Activated CD4-positive, alpha-beta T cell treated with anti-CD3 and anti-CD28 coated beads, Interleukin-10, Interleukin-2, amounts not matched to agents 100 ng/mL and 50 ng/mL, durations not matched to agents 16 hours and 8 hours (primary cell): Measurements from ENCODE around the gene COL6A2.
"Not testable (repeated sequence)": the region's sequence is repeated elsewhere in the genome, so short reads cannot be mapped to it uniquely, and the experiment has no call there.

ENCODE experiments used
- DNase-seq: peaks from one replicate; pipeline ENCODE4 v3.0.0-alpha.2; 2020

Gene COL6A2

DNA sequence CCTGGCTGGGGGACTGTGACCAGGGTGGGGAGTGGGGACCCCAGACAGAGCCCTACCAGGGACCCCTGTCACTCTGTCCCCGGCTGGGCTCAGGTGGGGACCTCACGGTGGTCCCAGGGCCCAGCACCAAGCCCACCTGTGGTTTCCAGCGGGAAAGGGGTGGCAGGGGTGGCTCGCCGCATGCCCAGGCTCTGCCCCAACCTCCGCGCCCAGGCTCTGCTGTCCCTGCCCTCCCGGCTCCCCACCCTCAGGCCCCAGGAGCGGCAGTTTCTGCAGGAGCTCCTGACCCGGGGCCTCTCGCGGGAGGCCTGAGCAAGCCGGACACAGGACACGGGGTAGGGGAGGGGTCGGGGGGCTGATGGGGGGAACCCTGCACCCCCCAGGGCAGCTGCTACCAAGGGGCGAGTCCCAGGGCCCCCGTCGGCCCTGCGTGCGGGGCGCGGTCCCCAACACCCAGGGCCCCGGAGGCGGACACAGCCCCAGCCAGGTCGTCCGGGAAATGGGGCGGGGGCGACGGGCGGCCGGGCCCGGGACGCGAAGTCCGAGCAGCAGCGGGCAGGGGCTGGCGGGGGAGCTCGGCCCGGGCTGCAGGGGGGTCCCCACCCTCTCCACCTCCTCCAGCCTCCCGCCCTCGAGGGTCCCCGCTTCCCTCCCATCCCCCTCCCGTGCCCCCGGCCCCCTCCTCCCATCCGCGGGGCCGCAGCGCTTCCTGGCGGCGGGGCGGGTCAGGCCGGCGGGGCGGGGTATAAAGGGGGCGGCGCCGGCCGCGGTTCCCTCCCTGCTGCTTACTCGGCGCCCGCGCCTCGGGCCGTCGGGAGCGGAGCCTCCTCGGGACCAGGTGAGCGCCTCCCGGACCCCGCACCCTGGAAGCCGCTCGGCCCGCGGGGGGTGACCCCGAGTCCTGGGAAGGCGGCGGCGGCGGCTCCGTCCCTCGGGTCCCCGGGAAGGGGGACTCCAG lies at the start of gene COL6A2:
Gene COL6A2 (plus strand): TSS at position 777 of the 958 bp plus-strand sequence.
- DNase-seq = peak; percentile 13

DNA sequence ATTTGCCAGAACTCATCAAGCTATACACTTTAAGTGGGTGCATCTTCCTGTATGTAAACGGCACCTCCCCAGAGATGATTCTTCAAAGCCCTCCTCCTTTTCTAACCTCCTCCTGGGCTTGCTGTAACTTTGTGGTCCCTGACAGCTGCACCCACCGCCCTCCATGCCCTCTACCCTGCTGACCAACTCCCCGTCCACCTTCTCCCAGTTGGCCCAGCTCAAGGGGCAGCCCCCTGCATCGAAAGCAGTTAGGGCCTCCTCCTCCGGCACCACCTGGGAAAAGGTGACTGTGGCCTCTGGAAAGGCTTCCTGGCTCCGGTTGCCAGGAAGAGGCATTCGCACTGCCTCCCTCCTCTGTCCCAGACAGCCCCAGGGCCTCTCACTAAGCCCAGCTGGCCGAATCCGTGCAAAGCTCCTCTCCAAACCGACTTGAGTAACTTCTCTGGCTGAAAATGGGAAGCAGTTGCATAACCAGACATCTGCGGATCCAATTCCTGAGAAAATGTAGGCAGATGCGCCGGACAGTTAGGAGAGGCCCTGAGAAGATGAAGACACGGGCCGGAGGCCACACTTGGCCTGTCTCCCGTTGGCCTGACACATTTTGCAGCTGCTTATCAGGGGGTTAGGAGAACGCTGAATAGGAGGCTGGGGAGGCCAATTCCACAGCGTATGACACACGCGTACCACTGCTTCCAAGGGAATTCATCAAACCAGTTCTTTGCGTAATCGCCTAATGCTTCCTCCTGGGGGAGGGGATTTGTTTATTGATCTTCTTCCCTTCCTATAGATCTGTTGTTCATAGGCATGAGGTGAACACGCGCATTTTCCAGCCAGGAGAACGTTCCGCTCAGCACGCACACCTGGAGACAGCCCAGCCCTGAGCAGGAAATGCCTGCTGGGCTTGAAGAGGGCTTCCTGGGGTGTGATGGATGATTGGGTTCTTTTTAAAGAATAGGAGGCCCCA lies 48.7 kb upstream of the COL6A2 start:
- no peak for DNase-seq

DNA sequence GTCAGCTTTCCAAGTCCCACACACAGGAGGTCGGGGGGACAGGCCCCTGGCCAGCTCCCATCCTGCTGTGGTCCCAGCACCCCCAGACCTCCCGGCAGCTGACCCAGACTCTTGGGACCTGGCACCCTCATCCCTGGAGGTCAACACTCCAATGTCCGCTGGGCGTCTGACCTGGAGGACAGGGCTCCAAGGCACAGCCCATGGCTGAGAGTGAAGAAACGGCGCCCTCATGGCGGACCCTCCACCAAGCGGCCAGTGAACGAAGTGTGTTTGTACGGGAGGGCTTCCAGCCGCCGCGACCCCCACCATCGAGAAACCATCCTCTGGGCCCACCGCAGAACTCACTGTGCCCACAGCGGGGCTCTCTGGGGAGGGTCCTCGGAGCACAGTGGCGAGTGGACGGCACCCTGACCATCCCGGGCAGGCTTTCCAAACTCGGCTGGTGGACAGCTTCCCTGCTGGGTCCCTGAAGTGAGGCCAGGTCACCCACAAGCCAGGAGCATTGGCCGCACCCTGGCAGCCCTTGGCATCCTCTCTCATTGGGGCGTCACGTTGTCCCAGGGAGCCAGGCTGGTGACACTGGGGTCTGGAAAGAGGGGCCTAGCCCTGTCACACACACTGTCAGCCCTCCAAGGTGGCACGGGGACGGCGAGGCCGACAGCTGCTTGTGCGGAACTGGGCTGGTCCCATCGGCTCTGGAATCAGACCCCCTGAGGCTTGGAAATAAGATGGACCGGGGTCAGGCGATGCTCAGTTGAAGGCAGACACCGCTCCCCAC lies 47.8 kb upstream of the COL6A2 start:
- DNase-seq = no peak

DNA sequence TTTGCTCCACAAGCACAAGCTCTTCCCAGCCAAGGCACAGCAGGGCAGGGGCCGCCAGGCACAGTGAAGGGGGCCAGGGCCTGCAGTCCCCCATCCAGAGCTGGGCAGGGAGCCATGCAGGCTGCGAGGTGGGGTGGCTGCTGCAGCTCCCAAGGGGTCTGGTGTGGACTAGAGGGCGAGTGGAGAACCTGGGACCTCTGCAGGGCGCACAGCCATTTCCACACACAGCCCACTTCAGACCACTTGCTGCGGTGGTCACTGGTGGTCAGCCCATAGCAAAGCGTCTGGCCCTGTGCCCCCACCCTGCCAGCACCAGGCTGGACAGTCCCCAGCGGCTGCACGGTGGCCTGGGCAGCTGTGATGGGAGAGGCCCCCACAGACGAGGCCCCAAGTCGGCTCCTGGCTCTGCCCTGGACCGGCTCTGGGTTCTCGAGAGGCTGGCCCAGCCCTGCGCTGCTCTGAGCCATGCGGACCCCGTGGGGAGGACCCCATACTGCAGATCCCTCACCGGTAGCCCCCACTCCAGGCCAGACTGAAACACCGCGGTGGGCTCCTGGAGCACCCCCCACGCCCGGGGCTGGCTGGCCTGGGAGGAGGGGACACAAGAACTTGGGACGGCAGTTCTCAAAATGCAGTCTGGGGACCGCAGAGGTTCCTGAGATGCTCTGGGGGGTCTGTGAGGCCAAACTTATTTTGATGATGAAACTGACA lies 47.1 kb upstream of the COL6A2 start:
- no peak for DNase-seq

DNA sequence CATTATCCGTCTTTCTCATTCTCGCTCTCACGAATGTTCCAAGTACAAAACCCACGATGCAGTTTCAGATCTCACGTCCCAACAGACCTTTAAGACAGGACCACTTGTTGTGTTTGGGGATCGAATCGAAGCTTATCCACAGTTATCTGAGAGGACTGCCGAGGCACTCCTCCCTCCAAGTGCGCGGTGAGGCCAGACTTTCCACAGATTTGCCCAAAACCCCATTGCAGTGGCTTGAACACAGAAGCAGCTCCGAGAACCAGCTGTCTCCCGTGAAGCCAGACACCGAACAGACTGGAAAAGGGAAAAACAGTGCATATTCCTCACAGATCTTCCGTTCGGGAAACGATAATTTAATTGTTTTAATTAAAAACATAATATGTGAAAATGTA lies 46.5 kb upstream of the COL6A2 start:
- no peak for DNase-seq

DNA sequence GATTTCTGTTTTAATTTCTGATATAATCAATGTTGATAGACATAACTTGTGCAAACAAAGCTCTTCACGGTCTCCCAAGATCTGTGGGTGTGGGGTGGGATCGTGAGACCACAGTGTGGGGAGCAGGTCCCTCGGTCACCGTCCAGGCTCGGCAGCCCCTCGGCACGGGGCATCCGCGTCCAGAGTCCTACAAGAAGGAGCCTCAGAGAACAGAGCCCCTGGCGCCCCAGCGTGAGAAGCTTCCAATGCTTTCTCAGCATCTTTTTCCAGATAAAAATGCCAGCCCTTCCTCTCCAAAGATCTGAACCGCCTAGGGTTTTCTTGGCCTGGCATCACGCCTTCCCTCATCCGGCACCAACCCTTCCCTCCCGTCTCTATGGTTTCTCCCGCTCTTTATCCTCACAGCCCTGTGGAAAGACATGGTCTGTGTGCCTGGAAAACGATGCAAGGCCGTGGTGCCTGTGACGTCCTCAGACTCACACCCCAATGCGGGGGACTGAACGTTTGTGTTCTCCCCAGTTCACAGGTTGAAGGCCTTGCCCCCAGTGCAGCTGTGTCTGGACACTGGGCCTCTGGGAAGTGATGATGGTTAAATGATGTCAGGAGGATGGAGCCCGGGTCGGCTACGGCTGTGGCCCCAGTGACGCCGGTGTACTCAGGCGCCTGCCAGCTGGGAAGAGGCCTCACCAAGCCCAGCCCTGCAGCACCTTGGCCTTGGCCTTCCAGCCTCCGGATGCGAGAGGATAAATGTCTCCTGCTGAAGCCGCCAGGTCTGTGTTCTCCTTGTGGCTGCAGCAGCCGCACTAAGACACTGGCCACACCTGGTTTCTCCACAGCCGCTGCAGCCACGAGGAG lies 45.9 kb upstream of the COL6A2 start:
- no peak for DNase-seq

DNA sequence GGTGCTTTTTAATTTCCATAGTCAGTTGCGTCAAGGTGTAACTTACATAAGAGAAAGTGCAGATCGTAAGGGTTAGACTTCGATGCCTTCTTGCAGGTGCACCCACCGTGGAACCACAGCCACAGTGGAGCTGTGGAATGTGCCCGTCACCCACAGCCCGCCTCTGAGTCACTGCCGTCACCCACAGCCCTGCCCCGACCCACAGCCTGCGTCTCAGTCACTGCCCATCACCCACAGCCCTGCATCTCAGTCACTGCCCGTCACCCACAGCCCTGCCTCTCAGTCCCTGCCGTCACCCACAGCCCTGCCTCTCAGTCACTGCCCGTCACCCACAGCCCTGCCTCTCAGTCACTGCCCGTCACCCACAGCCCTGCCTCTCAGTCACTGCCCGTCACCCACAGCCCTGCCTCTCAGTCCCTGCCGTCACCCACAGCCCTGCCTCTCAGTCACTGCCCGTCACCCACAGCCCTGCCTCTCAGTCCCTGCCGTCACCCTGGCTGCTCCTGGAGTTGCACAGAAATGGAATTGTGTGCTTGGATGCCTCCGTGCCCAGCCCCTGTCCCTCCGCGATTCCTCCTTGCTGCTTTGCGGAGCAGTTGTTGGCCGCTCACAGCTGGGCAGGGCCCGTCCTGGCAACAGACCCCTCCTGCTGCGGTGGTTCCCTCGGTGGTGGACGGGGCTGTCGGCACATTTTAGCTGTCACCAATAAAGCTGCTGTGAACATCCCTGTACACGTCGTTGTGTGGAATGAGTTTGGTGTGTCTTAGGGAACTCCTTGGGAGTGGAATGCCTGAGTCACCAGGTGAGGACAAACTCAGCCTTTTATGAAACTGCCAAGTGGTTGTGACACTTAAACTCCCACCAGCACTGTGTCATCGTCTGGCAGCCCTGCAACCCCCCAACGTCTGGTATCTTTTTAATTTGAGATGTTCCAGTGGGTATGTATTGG lies 44.9 kb upstream of the COL6A2 start:
- no peak for DNase-seq

DNA sequence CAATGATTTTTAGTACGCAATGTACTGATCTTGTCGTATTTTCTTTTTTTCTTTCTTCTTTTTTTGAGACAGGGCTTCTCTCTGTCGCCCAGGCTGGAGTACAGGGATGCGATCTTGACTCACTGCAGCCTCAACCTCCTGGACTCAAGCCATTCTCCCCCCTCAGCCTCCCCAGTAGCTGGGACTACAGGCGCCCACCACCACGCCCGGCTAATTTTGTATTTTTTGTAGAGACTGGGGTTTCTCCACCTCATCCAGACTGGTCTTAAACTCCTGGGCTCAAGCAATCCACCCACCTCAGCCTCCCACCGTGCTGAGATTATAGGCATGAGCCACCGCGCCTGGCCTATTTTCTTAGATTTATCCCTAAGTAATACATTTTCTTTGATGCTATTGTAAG lies 43.9 kb upstream of the COL6A2 start:
- DNase-seq = no peak

DNA sequence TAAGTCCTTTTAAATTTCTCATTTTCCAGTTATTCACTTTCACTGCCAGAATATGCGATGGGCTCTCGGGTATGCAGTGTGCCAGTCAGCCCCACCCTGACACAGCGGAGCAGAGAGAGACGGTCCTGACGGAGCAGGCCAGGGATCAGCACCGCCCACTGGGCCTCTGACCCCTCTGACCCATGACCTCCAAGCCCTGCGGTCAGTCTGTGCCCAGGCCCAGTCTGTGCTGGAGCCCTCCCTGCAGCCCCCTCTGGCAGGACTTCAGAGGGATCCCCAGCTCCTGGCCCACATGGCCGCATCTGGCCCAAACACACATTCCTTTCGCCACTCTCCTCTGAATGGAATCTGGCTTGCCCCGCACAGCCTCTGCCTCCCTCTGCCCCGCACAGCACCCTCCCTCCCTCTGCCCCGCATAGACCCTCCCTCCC lies 43.4 kb upstream of the COL6A2 start:
- no peak for DNase-seq

DNA sequence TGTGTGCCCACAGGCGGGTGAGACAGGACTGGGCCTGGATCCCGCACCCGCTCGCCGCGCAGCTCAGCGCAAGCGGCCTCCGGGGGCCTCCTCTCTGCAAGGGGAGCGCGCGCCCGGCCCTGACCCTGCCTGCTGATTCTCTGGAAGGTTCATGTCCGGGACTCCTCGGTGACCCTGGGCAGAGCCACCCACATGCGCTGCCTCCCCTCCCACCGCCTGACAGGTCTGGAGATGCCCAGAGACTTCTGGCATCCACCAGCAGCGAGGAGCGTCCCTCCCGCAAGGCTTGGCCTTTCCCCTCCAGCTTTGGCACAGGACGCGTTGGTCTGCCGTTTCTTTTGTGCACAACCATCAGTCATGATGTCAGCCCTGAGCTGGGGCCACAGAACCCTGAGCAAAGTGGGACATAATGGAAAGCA lies 42.0 kb upstream of the COL6A2 start:
- DNase-seq = no peak

DNA sequence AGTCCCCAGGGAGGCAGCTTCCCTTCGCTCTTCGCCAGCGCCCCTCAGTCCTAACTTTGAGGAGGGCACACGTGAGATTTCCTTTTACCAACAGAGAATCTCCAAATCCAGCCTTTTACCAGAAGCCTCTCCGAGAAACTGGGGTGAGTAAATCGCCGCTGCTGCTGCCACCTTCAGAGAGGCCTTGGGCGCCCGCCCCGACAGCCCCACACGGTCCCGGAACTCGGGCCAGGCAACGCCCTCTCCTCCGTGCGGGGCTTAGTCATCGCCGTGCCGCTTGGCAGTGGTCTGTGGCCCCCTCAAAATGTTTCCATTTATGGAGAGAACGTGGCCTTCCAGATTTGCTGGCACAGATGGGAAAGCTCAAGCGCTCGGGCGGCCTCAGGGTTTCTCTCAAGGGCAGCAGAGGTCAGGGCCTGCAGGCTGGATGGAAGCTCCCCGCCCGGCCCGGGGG lies 41.4 kb upstream of the COL6A2 start:
- no peak for DNase-seq

DNA sequence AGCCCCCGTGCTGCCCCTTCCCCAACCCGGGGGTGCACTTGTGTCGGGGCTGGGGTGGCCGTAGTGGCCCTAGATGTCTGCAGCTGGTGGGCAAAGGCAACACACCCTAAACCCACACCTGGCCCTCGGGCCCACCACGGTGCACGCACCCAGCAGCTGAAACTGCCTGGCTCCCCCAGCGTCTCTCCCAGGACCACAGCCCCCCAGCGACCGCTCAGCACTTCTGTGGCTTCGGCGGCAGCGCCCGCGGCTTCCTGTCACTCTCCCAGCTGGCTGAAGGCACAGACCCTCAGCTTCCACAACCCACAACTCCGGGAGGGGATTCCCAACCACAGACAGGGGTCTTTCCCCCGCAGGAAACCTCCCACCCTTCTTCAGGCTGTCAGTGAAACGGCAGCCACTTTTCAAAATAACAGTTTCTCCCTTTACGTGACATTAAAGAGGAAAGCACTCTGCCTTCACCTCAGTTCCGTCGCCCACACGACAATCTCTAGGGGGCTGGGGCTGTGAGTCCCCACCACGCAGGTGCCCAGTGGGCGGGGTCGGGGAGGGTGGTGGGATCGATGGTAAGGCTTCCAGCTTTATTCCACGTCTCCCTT lies 40.7 kb upstream of the COL6A2 start:
- DNase-seq = no peak

DNA sequence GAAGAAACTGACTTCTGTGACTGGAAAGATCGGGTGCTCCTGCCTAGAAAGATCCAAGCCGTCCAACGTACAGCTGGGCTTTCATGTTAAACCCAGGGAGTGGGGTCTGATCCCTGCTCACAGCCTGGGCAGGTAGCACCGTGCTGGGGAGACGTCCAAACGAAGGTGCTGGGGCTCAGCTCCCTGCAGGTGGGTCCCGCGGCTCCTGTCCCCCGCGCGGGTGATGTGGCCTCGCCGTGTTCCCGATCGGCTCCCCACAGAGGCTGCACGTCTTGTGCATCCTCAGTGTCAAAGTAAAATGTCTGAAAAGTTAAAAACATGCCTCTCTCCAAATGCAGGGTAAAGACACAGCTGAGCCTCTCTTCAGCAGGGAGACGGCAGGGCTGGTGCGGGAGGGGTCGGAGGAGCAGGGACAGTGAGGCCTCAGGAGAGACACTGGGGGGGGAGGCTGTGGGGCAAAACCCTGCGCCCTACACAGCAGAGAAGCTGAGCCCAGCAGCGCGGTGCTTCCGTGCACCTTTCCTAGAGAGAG lies 40.1 kb upstream of the COL6A2 start:
- no peak for DNase-seq

DNA sequence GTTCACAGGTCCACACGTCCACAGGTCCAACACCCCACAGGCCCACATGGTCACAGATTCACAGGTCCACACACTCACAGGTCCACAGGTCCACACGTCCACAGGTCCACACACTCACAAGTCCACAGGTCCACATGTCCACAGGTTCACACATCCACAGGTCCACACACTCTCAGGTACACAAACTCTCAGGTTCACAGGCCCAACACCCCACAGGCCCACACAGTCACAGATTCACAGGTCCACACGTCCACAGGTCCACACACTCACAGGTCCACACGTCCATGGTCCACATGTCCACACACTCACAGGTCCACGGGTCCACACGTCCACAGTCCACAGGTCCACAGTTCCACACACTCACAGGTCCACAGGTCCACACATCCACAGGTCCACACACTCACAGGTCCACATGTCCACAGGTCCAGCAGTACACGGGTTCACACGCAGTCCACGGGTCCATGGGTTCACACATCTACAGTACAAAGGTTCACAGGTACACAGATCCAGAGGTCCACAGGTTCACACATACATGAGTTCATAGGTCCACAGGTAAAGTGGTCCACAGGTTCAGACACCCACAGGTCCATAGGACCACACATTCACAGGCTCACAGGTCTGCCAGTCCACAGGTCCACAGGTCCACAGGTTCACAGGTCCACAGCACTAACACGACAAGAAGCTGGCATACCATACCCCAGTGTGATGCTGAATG lies 39.3 kb upstream of the COL6A2 start:
- no peak for DNase-seq

DNA sequence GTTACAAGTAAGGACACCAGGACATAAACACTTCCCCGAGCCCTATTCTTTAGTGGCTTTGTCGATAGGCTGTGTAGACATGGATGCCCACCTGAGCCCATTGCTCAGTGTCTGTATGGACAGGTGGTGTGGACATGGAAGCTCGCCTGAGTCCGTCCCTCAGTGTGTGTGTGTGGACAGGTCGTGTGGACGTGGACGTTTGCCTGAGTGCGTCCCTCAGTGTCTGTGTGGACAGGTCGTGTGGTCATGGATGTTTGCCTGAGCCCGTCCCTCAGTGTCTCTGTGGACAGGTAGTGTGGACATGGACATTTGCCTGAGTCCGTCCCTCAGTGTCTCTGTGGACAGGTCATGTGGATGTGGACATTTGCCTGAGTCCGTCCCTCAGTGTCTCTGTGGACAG lies 38.7 kb upstream of the COL6A2 start:
- DNase-seq = no peak

DNA sequence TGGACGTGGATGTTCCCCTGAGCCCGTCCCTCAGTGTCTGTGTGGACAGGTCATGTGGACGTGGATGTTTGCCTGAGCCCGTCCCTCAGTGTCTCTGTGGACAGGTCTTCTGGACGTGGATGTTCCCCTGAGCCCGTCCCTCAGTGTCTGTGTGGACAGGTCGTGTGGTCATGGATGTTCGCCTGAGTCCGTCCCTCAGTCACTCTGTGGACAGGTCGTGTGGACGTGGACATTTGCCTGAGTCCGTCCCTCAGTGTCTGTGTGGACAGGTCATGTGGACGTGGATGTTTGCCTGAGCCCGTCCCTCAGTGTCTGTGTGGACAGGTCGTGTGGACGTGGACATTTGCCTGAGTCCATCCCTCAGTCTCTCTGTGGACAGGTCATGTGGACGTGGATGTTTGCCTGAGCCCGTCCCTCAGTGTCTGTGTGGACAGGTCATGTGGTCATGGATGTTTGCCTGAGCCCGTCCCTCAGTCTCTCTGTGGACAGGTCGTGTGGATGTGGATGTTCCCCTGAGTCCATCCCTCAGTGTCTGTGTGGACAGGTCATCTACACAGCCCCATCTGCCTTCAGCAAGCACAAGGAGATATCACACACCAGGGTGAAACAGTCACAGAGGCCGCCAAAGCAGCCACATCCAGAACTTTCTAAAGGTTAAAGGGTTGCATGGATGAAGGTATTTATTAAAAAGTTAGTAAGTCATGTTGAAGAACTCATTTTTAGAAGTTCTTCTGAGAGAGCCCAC lies 38.0 kb upstream of the COL6A2 start:
- DNase-seq = not testable (repeated sequence)

DNA sequence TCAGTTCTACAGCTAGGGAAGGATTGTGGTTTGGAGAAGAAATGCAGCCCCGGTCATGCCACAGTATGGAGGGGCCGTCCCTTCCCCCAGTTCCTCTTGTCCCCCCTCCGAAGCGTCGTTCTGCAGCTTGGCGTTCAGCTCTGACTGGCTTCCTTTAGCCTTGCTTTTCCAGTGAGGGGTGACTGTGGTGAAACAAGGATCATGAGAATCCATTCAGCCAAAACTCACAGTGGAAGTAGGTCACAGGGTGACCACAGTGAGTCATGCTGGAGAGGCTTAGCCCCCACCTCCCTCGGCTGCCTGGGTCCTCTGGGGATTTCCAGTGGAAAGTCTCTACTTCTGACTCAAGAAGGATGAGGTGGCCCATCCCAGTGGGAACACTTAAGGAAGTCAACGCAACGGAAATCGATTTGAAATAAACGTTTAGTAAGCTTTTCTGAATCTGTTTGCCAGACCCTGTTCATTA lies 37.3 kb upstream of the COL6A2 start:
- peak; percentile 9 for DNase-seq
